HG03025 (cell line): Measurements from ENCODE around the gene NOL11.
"Not testable (repeated sequence)": the region's sequence is repeated elsewhere in the genome, so short reads cannot be mapped to it uniquely, and the experiment has no call there.

Source experiments
- ATAC-seq: cut with Tn5 transposase; IDR thresholded peaks from one replicate; pipeline ENCODE4 v1.9.1; 2021; ENCODE audit warnings: mild to moderate bottlenecking, moderate library complexity; ENCODE audit not compliant: unreplicated experiment, low FRiP score

Gene NOL11

DNA sequence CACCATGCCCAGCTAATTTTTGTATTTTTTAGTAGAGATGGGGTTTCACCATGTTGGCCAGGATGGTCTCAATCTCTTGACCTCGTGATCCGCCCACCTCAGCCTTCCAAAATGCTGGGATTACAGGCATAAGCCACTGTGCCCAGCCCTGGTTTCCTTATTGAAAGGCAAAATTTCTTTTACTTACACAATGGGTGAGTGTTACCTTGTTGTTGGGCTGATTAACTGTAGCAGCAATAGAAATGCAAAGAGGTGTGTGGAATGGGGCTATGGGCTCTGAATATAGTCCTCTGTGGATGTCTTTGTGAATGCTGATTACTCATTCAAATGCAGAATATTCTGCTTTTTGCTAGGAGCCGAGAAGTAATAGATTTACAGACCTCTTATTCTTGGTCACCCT is 34.4 kb downstream of the NOL11 start:
- ATAC-seq: not testable (repeated sequence)

DNA sequence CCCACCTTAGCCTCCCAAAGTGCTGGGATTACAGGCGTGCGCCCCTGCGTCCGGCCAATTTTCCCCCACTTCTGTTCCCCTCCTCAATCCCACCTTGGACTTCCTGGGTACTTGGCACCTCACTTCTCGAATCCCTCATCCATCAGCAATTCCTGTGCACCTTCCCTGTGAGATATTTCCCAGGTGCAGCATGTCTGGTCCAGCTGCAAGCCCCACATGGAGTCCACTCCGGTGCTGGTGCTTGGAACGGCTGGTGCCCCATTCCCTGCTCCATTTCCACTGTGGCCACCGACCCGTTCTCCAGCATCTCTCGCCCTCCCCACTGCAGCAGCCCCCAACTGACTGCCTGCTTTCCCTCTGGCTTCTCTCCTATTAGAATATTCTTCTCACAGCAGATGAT is 35.3 kb downstream of the NOL11 start:
- ATAC-seq: no peak

DNA sequence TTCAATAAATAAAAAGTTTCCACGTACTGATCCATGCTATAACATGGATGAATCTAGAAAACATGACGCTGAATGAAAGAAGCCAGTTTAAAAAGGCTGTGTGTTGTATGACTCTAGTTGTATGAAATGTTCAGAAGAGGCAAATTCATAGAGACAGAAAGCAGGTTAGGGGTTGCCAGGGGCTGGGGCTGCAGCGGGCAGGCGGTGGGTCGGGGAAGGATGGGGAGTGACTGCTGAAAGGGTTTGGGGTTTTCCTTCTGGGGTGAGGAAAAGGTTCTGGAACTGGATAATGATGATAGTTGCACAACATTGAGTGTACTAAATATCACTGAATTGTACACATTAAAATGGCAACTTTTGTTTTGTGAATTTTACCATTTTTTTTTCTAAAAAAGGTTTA is 36.3 kb downstream of the NOL11 start:
- no peak for ATAC-seq

DNA sequence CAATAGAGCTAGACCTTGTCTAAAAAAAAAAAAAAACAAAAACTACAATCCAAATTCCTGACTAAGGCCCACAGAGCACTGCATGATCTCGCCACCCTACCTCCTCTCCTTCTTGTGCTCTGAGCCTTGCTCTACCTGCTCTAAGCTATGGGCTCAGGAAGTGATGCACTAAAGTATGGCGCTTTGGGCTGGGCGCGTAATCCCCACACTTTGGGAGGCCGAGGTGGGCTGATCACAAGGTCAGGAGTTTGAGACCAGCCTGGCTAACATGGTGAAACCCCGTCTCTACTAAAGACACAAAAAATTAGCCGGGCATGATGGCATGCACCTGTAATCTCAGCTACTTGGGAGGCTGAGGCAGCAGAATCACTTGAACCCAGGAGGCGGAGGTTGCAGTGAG is 37.0 kb downstream of the NOL11 start:
- ATAC-seq: not testable (repeated sequence)

DNA sequence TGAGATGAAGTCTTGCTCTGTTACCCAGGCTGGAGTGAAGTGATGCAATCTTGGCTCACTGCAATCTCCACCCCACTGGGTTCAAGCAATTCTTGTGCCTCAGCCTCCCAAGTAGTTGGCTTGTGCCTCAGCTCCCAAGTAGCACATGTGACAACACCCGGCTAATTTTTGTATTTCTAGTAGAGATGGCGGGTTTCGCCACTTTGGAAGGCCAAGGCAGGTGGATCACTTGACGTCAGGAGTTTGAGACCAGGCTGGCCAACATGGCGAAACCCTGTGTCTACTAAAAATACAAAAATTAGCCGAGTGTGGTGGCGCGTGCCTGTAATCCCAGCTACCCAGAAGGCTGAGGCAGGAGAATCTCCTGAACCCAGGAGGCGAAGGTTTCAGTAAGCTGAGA is 39.0 kb downstream of the NOL11 start:
- not testable (repeated sequence) for ATAC-seq

DNA sequence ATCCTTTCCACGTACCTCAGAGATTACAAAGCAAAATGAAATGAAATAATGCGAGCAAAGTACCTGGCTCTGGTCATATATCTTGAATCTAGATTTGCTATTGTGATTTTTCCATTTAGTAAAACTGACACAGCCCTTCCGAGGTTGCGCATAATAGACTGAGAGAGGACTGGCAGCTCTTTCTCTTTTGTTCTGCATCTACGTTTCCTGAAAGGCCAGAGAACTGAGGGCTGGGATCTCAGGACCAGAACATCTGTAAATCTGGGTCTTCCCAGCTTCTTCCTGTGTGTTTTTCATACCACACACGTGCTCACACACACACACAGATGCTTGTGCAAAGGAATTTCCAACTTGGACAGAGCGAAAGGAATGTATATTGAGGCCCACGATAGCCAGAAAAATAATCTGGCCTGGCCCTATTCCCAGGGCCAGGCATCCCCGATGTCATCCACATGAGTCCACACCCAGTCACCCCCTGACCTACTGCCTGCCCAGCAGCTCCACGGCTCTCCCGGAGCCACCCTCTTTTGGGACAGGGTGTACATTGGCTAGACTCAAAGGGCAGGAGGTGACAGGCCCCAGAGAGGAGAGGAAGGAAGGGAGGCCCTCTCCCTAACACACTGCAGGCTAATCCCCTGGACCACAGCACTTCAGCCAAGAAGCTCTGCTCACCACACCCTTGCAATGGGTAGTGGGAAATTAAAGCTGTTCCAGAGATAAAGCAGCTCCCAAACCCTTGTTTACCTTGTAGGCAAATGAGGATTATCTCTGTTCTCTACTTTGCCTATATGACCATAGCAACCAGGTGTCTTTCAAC is 41.8 kb downstream of the NOL11 start:
- no peak for ATAC-seq

DNA sequence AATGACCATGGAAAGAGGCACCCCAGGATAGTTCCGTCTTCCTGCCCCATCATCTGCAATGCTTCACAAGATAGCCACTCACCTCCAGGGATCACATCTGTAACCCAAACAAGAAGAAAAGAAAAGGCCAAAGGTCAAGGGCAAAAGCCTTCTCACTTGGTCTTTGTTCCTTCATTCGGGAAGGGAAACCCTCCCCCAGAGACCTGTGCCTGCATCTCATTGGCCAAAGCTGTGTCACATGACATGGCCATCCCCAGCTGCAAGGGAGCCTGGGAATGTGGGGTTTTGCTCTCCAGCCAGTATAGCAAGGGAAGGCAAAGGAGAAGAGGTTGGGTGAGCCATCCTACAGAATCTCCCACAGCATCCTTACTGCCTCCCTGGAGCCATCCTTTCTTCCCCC is 47.9 kb downstream of the NOL11 start:
- no peak for ATAC-seq

DNA sequence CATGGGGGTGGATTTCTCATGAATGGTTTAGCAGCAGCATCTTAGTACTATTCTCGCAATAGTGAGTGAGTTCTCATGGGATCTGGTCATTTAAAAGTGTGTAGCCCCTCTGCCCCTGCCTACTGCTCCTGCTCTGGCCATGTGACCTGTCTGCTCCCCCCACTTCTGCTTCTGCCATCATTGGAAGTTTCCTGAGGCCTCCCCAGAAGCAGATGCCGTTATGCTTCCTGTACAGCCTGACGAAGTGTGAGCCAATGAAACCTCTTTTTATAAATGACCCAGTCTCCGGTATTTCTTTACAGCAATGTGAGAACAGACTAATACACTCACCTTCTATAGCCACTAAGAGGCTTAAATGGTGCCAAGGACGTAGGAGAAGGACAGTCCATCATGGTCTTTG is 51.5 kb downstream of the NOL11 start:
- ATAC-seq: no peak

DNA sequence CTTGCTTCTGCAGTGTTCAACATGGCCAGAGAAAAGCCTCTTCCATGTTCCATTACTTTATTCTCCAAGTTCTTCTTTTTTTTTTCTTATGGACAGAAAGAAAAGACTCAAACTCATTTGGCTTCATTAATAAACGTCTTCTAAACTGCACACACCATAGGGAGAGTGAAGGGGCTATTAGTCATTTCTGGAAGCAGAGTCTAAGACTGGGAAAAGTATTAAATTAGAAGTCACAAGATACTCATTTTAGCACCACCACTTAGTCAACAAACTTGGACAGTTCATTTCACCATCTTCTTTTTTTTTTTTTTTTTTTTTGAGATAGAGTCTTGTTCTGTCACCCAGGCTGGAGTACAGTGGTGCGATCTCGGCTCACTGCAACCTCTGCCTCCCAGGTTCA is 52.8 kb downstream of the NOL11 start:
- ATAC-seq: no peak

DNA sequence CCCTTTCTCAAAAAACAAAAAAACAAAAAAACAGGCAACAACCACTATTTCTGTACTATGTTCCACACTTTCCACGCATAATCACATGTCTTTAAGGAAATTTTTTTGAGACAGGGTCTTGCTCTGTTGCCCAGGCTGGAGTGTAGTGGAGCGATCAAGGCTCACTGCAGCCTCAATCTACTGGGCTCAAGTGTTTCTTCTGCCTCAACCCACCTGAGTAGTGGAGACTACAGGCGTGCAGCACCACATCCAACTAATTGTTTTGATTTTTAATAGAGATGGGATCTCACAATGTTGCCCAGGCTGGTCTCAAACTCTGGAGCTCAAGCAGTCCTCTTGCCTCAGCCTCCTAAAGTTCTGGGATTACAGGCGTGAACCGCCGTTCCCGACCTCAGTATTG is 54.9 kb downstream of the NOL11 start:
- no peak for ATAC-seq

DNA sequence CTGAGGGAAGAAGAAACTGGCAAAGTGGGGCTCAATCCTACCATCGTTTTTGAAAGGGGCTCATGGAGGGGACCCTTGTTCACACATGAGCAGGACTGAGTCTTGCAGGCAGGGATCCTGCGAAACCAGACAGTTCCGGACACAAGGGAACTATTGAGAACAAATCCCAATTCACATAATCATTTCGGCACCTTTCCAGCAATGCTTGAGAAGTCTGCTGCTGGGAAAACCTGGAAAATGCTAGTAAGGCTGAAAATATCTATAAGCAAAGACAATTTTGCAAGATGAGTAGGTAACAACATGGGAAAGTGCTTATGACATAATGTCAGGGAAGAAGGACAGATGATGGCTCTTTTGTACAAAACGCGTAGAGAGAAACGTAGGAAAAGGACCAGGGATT is 55.5 kb downstream of the NOL11 start:
- ATAC-seq: no peak

DNA sequence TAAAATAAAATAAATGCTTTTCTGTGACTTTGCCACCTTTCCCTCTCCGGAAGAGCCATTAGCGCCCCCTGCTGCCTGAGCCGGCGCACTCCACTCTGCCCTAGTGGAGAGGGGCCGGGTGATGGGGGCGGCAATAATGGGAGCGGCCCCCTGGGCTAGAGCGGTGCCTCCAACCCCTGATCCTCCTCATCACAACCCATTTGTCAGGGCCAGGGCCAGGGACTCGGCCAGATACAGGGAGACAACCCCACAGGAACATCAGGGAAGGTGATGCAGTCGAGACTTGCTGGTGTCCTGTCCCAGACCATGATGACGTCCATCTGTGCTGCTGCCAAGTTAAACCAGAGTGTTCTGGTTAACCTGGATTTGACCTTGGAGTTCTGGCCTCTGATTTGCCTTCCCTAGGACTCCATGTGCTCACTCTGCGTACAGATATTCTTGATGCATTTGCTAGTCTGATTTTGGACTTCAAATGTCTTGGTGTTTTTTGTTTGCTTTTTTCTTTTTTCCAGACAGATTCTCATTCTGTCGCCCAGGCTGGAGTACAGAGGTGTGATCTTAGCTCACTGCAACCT is 61.4 kb downstream of the NOL11 start:
- ATAC-seq: no peak

DNA sequence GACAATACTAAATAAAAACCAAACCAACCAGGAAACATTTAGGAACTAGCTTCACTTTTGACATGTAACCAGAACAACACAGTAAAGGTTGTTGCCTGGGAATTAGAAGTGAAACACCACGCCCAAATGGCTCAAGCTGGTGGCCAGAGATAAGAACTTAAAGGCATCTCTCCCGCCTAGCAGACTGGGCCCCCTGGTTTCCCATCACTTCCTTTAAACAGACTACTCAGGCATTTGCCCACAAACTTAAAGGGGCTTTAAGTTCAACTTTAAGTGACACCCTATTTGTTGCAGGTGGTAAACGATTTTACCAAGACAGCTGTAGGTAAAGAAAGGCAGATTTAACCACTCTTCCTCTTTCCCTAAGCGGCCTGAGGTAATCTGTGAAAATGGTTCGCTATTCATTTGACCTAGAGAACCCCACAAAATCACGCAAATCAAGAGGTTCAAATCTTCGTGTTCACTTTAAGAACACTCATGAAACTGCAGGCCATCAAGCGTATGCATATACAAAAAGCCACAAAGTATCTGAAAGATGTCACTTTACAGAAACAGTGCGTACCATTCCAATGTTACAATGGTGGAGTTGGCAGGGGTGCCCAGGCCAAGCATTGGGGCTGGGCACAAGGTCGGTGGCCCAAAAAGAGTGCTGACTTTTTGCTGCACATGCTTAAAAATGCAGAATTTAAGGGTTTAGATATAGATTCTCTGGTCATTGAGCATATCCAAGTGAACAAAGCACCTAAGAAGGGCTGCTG is 66.8 kb downstream of the NOL11 start:
- no peak for ATAC-seq

DNA sequence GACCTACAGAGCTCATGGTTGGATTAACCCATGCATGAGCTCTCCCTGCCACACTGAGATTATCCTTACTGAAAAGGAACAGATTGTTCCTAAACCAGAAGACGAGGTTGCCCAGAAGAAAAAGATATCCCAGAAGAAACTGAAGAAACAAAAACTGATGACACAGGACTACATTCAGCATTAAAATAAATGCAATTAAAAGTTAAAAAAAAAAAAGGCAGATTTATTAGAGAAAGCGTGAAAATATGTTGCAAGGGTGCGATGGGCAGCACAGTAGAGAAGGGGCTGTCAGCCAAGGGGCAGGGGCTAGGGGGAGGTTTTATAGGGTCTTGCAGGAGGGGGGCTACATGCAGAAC is 67.4 kb downstream of the NOL11 start:
- ATAC-seq: no peak

DNA sequence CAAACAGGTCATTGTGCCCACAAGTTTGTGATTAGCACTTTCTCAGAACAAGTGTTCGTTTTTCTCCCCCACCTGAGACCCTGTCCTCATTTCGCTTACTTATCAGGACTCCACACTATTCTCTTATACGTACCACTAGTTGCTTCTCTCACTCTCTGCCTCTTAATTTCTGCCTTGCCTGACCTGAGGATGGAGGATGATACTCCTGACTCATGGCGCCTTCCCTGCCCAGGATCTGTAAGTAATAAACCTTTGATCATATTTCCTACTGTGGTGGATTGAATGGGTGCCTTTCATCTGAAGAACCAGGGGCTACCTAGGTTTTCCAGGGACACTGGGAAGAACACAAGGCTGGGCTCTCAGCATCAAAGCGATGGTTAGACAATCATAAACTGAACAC is 67.8 kb downstream of the NOL11 start:
- no peak for ATAC-seq
